Right renal cortex interstitium (tissue), 3 donors: ENCODE results near the gene LRRC57. TPM values are rescaled to one million over a fixed set of nuclear protein-coding genes. Genes with fewer than 3 reads are reported as not detected.

Experiments used
- DNase-seq, 3 donors: peaks; one replicate each; pipeline ENCODE4 v3.0.0-alpha.2; 2013; ENCODE audit warnings: low read depth in 3 of 3, low spot score in 2 of 3
- polyA plus RNA-seq, 3 donors: library from polyadenylated mRNA; unstranded; fragments of 120-200 nt; gene quantifications; one replicate each; pipeline ENCODE4 v1.2.1, GENCODE V29; 2013; ENCODE audit not compliant: insufficient read length in 3 of 3

The LRRC57 gene
- polyA plus RNA-seq, 3 donors = 21.8 to 23.8 (median 23.5) TPM

DNA sequence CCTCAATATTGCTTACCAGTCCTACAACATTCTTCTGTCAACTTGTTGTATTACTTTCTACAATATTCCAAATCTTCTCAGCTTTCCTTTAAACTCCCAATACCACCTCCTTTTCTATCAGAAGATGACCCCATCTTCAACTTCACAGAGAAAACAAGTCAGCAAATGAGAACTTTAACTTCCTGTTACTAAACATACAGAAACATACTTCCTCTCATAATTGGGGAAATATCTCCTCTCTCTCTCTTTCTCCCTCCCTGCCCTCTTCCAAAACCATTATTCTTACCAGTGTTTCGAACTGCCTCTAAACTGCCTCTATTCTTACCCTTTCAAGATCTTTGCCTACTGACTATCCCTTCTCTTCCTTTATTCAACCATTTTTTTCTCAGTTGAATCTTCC is 54.9 kb downstream of the LRRC57 start:
- DNase-seq = no peak

- DNase-seq = no peak
Measured at GRCh38 chr15:42491539-42492225, 56.9 kb downstream of the LRRC57 start.

GRCh38 chr15:42490671-42491538 is 57.7 kb downstream of the LRRC57 start, which contains the start of gene ZNF106:
ZNF106 (minus strand) TSS chr15:42491141; CDS start chr15:42472289, 18,852 bp downstream.
- peak; percentile 80 to 87 (median 85) for DNase-seq

GRCh38 chr15:42490291-42490670 is 58.3 kb downstream of the LRRC57 start:
- DNase-seq = peak in 2 of 3 donors; percentile 23 to 36

Other genes starting within 250 kb of the LRRC57 start
- gene CAPN3, start 189.3 kb downstream of the LRRC57 start, polyA plus RNA-seq = 10 to 100 TPM; 23.9 to 31.8 (median 24.6) TPM
- 10 to 100 TPM; 47.1 to 50.6 (median 50.5) TPM for gene ZNF106, start 57.7 kb downstream of the LRRC57 start, polyA plus RNA-seq
- gene SNAP23, start 53.2 kb downstream of the LRRC57 start, polyA plus RNA-seq = 100 to 1,000 TPM; 117 to 123 (median 120) TPM
- gene HAUS2, start within 50 bp of the LRRC57 start, polyA plus RNA-seq = 10 to 100 TPM; 21.9 to 25.7 (median 24.9) TPM
- 1 to 10 TPM; 7.5 to 9.4 (median 7.5) TPM for gene STARD9, start 26.8 kb upstream of the LRRC57 start, polyA plus RNA-seq
- 10 to 100 TPM; 14.5 to 15.4 (median 14.6) TPM for gene CDAN1, start 188.3 kb upstream of the LRRC57 start, polyA plus RNA-seq